ENCODE results near the gene FAM20A. TPM values are rescaled to one million over a fixed set of nuclear protein-coding genes. Genes with fewer than 3 reads are reported as not detected.

The FAM20A gene
- total RNA-seq = under 0.01 TPM in 1 of 2 replicates, not detected in the other

GRCh38 chr17:68600931-68601564 lies at the start of gene FAM20A:
Gene FAM20A (minus strand): TSS chr17:68601367. CDS start chr17:68600666, 701 bp downstream.

GRCh38 chr17:68512247-68512959 lies 88.8 kb downstream of the FAM20A start, which contains the start of gene PRKAR1A:
Gene PRKAR1A (plus strand): TSS chr17:68512430. CDS start chr17:68515400, 2,970 bp downstream.

Other genes with a start within 250 kb of the FAM20A start
- 27.9 and 48.6 TPM in 2 replicates for gene WIPI1, start 143.9 kb downstream of the FAM20A start, total RNA-seq
- 125 and 152 TPM in 2 replicates for gene PRKAR1A, start 88.9 kb downstream of the FAM20A start, total RNA-seq